Neural cell (in vitro differentiated cells): Measurements from ENCODE around the gene CD300C. TPM values are rescaled to one million over a fixed set of nuclear protein-coding genes. Genes with fewer than 3 reads are reported as not detected.

Experiments used
- H2AFZ ChIP-seq: fragments of 200-600, 300-800 bp; sonication (generic), shearing (Covaris generic); 2 replicates; pipeline ENCODE4 v1.6.0; 2014; ENCODE audit warnings: low read depth, mild to moderate bottlenecking, antibody characterized with exemption, low read length, moderate library complexity
- H3F3A ChIP-seq: fragments of 200-600 bp; shearing (Covaris generic); 2 replicates; pipeline ENCODE4 v1.6.1; 2016; ENCODE audit warnings: mild to moderate bottlenecking, moderate library complexity, mixed read lengths, antibody characterized with exemption, low read length; ENCODE audit not compliant: insufficient read depth, poor library complexity, severe bottlenecking
- H3K27ac ChIP-seq: fragments of 200-600, 300-800 bp; sonication (generic), shearing (Covaris generic); 2 replicates; pipeline ENCODE4 v1.5.1; 2014; ENCODE audit warnings: mild to moderate bottlenecking, low read length, moderate library complexity
- H3K27me3 ChIP-seq: fragments of 300-800, 200-600 bp; sonication (generic), shearing (Covaris generic); 2 replicates; pipeline ENCODE4 v1.6.0; 2014; ENCODE audit warnings: mild to moderate bottlenecking, low read depth, low read length, moderate library complexity; ENCODE audit not compliant: insufficient read depth
- H3K36me3 ChIP-seq: fragments of 300-800, 200-600 bp; sonication (generic), shearing (Covaris generic); 2 replicates; pipeline ENCODE4 v1.5.1; 2014; ENCODE audit warnings: mild to moderate bottlenecking, antibody characterized with exemption, low read length, moderate library complexity; ENCODE audit not compliant: insufficient read depth
- H3K4me2 ChIP-seq: fragments of 300-800, 200-600 bp; sonication (generic), shearing (Covaris generic); 2 replicates; pipeline ENCODE4 v1.6.0; 2014; ENCODE audit warnings: mild to moderate bottlenecking, low read length
- H3K4me3 ChIP-seq: fragments of 300-800, 200-600 bp; sonication (generic), shearing (Covaris generic); 2 replicates; pipeline ENCODE4 v1.5.1; 2014; ENCODE audit warnings: mild to moderate bottlenecking, low read length, moderate library complexity
- H3K79me2 ChIP-seq: fragments of 200-600 bp; shearing (Covaris generic); replicated peaks from 2 replicates; pipeline ENCODE4 v1.6.0; 2014; ENCODE audit warnings: mild to moderate bottlenecking, low read length, moderate library complexity; ENCODE audit not compliant: insufficient read depth
- H3K9ac ChIP-seq: fragments of 300-800, 200-600 bp; sonication (generic), shearing (Covaris generic); 2 replicates; pipeline ENCODE4 v1.6.1; 2016; ENCODE audit warnings: mild to moderate bottlenecking, low read length, mixed read lengths
- H3K9me2 ChIP-seq: fragments of 200-600 bp; shearing (Covaris generic); 2 replicates; pipeline ENCODE4 v1.6.1; 2016; ENCODE audit warnings: mild to moderate bottlenecking, low read length, mixed read lengths; ENCODE audit not compliant: insufficient read depth
- H3K9me3 ChIP-seq: fragments of 200-600, 300-800 bp; sonication (generic), shearing (Covaris generic); 2 replicates; pipeline ENCODE4 v1.6.1; 2016; ENCODE audit warnings: mild to moderate bottlenecking, mixed run types, low read length, moderate library complexity, mixed read lengths
- H4K20me1 ChIP-seq: fragments of 200-600 bp; shearing (Covaris generic); 2 replicates; pipeline ENCODE4 v1.6.1; 2016; ENCODE audit warnings: mild to moderate bottlenecking, mixed run types; ENCODE audit not compliant: insufficient read depth
- CTCF ChIP-seq: fragments of 450-650 bp; IDR thresholded peaks from 2 replicates; pipeline ENCODE4 v1.5.1; 2014; ENCODE audit warnings: antibody characterized with exemption, mild to moderate bottlenecking, moderate library complexity; ENCODE audit not compliant: poor library complexity, severe bottlenecking
- EP300 ChIP-seq: fragments of 450-650 bp; conservative IDR thresholded peaks from 2 replicates; pipeline ENCODE4 v1.6.1; 2014; ENCODE audit warnings: antibody characterized with exemption, mild to moderate bottlenecking, moderate library complexity; ENCODE audit not compliant: poor library complexity, severe bottlenecking
- EZH2 ChIP-seq: fragments of 200-600, 300-800 bp; shearing (Covaris generic), sonication (generic); IDR thresholded peaks from 2 replicates; pipeline ENCODE4 v1.6.1; 2014; ENCODE audit warnings: antibody characterized with exemption, low read length, borderline replicate concordance, mild to moderate bottlenecking; ENCODE audit not compliant: insufficient read depth, poor library complexity, severe bottlenecking
- MXI1 ChIP-seq: fragments of 450-650 bp; conservative IDR thresholded peaks from 2 replicates; pipeline ENCODE4 v1.6.1; 2014; ENCODE audit warnings: antibody characterized with exemption, mild to moderate bottlenecking; ENCODE audit not compliant: poor library complexity, severe bottlenecking
- POLR2AphosphoS5 ChIP-seq: IDR thresholded peaks from 2 replicates; pipeline ENCODE4 v1.6.1; 2012
- RAD21 ChIP-seq: fragments of 450-650 bp; conservative IDR thresholded peaks from 2 replicates; pipeline ENCODE4 v1.6.1; 2014; ENCODE audit warnings: antibody characterized with exemption, mild to moderate bottlenecking, moderate library complexity
- REST ChIP-seq: IDR thresholded peaks from 2 replicates; pipeline ENCODE4 v1.6.1; 2012; ENCODE audit warnings: borderline replicate concordance
- SMC3 ChIP-seq: fragments of 450-650 bp; conservative IDR thresholded peaks from 2 replicates; pipeline ENCODE4 v1.6.1; 2014; ENCODE audit warnings: antibody characterized with exemption, mild to moderate bottlenecking, moderate library complexity; ENCODE audit not compliant: poor library complexity
- TAF1 ChIP-seq: IDR thresholded peaks from 2 replicates; pipeline ENCODE4 v1.6.1; 2012; ENCODE audit warnings: low read depth
- polyA plus RNA-seq: library from polyadenylated mRNA; depleted of rRNA; stranded (reverse); fragments of >200 nt; gene quantifications from 2 replicates; pipeline ENCODE4 v1.2.3, GENCODE V29; 2014

The CD300C gene
- polyA plus RNA-seq, 1 donor from 2014 or later, result not detected

DNA sequence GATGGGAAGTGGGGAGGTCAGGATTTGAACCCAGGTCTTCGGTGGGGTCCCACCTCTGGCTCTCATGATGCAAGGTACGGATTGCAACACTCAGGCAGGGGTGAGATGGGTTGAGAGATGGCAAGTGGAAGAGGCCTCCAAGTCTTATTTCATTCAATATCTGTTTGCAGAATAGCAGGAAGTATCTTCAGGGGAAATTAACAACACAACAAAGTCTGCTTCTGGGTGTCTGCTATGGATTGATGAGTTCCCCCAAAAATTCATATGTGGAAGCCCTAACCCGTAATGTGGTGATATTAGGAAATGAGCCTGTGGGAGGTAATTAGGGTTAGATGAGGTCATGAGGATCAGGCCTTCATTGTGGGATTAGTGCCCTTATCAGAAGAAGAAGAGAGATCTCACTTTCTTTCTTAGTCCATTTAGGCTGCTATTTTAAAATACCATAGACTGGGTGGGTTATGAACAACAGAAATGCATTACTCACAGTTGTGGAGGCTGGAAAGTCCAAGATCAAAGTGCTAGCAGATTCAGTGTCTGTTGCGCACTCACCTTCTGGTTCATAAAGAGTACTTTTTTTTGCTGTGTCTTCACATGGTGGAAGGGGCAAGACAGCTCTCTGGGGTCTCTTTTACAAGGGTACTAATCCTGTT is 25.8 kb upstream of the CD300C start:
- Histone ChIP-seq H3K27ac (no peak overlapping the region), H3F3A (no peaks in the 10 kb centered on the region), H3K9me2 (no peaks in the 10 kb centered on the region), H3K36me3 (no peaks in the 10 kb centered on the region), H2AFZ (no peak overlapping the region), H3K9me3 (no peaks in the 10 kb centered on the region), H3K27me3 (no peaks in the 10 kb centered on the region), H3K79me2 (no peaks in the 10 kb centered on the region), H3K4me3 (no peak overlapping the region), H4K20me1 (no peaks in the 10 kb centered on the region), H3K4me2 (no peak overlapping the region), H3K9ac (no peak overlapping the region)
- no peak for TF ChIP-seq POLR2AphosphoS5
- no peak for TF ChIP-seq CTCF
- TF ChIP-seq SMC3, result no peak
- no peak for TF ChIP-seq EZH2
- TF ChIP-seq REST, result no peak

- no peak overlapping the region for H2AFZ ChIP-seq
- no peaks in the 10 kb centered on the region for H3K27me3 ChIP-seq
- no peaks in the 10 kb centered on the region for H3K9me3 ChIP-seq
- H3K36me3 ChIP-seq, result no peaks in the 10 kb centered on the region
- H3K9ac ChIP-seq, result no peak overlapping the region
- H4K20me1 ChIP-seq, result no peaks in the 10 kb centered on the region
- no peaks in the 10 kb centered on the region for H3K9me2 ChIP-seq
- H3K27ac ChIP-seq, result no peak overlapping the region
- no peak overlapping the region for H3K4me3 ChIP-seq
- TF ChIP-seq RAD21, result no peak
- no peak for TF ChIP-seq SMC3
- TF ChIP-seq POLR2AphosphoS5, result no peak
- TF ChIP-seq REST, result no peak
- no peak for TF ChIP-seq MXI1
- TF ChIP-seq CTCF, result no peak
- TF ChIP-seq EZH2, result no peak
- TF ChIP-seq TAF1, result no peak
- no peak for TF ChIP-seq EP300
- H3K79me2 ChIP-seq, result no peaks in the 10 kb centered on the region
- no peak overlapping the region for H3K4me2 ChIP-seq
- no peaks in the 10 kb centered on the region for H3F3A ChIP-seq
Observed at GRCh38 chr17:74569020-74570003, 23.4 kb upstream of the CD300C start.
